ENCODE data around the gene BAIAP2L1. TPM values are rescaled to one million over a fixed set of nuclear protein-coding genes. Genes with fewer than 3 reads are reported as not detected.

BAIAP2L1 gene
- total RNA-seq, 2 donors from 2014 or later: 67.2 to 70.9 TPM

DNA sequence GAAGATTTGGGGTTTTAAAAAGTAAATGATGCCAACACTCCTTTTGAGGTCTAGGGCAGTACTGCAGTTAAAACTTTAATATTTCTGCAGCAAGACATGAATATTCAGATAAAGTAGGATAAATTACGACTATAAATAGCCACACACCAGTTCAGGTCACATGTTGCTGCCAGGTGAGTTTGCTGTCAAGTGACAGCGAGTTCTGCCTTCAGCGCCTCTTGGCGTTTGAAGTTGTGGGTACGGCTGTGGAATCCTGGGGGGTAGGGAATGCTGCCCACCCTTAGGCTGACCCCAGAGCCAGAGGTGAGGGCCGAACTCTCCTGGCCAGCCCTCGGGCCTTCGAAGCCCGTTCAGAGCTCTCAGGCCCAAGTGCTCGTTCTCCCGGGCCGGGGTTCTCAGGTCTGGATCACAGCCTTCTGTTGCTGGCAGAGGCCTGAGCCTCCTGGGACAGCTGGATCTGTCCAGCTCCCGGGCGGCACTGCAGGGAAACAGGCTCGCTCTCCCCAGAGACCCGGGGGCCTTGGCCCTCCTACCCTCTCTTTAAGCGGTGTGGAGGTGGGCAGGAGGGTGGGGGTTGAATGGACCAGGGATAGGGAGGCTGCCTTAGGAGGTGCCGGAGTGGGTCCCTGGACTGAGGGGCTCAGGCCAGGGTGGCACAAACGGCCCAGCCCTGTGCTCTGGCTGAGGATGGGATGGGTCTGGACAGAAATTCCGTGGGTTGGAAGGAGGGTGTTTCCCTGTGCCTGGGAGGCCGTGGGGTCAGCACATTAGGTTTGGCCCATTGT is 114.0 kb downstream of the BAIAP2L1 start:
- intact Hi-C loops (cut with DNase I, micrococcal nuclease): no loop called here
- ATAC-seq: no peak
- DNase-seq: no peak

GRCh38 chr7:98286093-98286539 is 114.8 kb downstream of the BAIAP2L1 start:
- intact Hi-C loops (cut with DNase I, micrococcal nuclease): no loop called here
- DNase-seq (peak; percentile 57 to 60), ATAC-seq (no peak)

DNA sequence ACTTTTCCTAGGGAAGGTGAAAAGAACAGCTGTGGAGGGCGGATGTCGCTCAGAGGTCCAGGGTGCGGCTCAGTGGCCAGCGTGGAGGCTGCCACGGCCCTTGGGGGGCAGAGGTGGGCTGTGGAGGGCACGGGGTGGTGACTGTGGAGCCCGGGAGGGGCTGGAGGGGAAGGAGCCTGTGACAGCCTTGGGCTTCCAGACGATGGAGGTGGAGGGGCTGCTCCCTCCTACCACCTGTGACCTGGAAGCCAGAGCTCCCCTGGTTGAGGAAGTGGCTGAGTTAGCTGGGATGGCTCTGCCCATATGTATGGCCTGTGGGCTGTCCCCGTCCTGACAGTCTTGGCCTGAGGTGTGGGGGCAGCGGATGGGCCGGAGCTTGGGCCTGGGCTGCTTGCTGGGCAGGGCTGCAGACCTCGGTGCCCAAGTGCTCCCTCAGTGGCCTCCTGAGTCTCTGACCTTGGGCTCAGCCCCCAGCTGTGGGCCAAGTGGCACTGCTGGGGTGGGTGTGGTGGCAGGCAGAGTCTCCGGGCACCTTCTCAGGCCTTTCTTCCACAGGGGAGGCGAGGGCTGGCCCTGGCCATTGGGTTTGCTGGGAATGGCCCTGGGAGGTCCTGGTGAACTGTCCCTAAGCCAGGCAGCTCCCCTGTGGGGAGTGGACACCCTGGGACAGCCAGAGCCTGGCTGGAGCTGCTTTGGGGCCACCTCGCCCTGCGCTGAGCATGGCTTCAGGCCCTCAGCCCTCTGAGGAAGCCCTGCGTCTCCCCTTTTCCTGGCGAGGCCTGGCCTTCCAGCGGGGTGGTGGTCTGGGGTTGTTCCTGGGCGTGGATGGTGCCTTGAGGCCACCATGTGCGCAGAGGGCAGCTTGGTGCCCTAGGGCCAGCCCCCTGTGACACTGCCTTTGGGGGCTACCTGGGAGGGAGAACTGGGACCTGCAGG is 115.5 kb downstream of the BAIAP2L1 start:
- intact Hi-C loops (cut with DNase I, micrococcal nuclease): no loop called here
- peak in 1 of 2 donors; percentile 42 for DNase-seq
- ATAC-seq: no peak

- ATAC-seq: peak; percentile 51
- DNase-seq: peak; percentile 85 to 95
- intact Hi-C loops (cut with DNase I, micrococcal nuclease): no loop called here
Observed at GRCh38 chr7:98284335-98285036, 116.4 kb downstream of the BAIAP2L1 start.

DNA sequence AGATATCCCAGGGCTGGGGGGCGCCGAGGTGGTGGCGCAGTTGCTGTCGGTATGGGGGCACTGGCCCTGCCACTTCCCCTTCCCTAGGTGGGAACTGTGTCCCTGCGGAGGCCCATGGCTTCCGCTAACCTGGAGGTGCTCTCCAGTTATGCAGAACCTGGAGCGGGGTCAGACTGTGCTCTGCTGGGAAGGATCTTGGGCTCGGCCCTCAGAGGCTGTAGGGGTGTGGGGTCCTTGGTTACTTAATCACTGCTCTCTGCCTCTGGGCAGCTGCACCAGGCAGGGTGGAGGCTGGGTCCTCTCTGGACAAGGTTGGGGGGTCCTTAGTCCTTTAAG is 117.0 kb downstream of the BAIAP2L1 start:
- intact Hi-C loops (cut with DNase I, micrococcal nuclease): no loop called here
- ATAC-seq (no peak), DNase-seq (peak; percentile 34 to 46)

GRCh38 chr7:98283127-98283886 is 117.6 kb downstream of the BAIAP2L1 start:
- ATAC-seq (peak; percentile 14), DNase-seq (peak; percentile 68 to 74)
- intact Hi-C loops (cut with DNase I, micrococcal nuclease): no loop called here

- intact Hi-C loops (cut with DNase I, micrococcal nuclease): no loop called here
- no peak for DNase-seq
Observed at GRCh38 chr7:98282703-98283102, 118.2 kb downstream of the BAIAP2L1 start.

DNA sequence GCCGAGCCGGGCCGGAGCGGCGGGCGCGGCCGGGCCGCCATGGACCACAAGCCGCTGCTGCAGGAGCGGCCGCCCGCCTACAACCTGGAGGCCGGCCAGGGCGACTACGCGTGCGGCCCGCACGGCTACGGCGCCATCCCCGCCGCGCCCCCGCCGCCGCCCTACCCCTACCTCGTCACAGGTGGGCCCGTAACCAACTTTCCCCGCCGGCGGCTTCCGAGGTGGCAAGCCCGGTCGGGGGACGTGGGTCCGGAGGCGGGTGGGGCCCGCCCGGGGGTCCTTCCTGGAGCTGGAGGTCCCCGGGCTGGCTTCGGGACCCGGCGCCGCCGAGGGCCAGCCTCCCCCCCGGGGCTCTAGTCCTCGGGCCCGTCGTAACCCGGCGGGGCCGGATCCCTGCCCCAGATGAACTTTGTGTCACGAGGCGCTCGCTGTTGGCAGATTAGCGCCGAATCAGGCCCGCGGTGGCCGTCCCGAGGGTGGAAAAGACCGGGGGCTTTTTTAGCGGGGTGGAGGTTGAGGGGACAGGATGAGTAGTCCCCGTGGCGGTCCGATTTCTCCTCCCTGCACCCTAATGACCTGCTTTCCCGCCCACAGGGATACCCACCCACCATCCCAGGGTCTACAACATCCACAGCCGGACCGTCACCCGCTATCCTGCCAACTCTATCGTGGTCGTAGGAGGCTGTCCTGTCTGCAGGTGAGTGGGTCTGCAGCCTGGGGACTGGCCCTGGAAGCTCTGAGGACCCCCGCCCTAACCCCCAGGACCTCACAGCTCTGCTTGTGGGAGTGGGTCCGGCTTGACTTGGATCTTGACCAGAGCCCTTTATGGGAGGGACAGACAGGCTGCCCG is 118.9 kb downstream of the BAIAP2L1 start:
- intact Hi-C loops (cut with DNase I, micrococcal nuclease): no loop called here
- DNase-seq: peak; percentile 45 to 70
- peak; percentile 3 for ATAC-seq

More at GRCh38 chr7:98282703-98283102, 118.2 kb downstream of the BAIAP2L1 start:
- no peak for ATAC-seq

DNA sequence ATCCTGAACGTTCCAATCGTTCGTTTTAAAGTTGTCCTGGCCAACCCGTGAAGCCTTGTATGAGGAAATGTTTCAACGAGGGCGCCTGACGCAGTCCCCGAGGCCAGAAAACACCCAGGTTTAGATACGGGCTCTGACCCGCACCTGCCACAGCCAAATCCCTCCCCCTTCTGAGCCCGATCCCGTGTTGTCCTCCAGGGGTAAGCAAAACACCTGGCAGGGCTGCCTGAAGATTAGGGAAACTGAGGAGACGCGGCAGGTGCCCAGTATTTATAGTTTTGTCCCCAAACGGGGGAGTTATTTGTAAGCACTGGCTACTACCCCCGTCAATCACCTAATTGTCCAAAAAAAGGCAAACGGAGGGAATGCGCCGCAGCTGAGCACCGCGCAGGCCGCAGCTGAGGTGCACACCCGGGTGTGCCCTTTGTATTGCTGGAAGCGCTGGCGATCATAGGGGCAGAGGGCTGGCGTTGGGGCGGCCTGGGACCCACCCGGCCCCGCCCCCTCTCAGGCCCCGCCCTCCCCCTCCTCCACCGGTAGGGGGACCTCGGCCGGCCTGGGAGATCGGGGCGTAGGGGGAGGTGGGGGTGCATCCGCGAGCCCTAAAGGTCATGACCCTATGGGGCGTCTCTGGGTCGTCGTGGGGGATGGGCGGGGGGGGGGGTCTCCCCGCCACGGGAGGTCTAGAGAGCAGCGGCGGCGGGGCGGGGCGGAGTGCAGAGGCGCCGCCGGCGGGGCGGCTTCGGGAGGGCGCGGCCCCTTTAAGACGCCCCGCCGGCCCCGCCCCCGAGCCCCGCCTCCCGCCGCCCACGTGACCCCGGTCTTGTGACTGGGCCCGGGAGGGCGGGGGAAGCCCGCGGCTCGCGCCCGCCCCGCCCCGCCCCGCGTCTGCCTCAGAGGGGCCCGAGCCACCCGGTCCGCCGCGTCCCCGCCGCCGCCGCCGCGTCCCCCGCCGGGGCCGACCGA is 119.8 kb downstream of the BAIAP2L1 start, which contains the start of gene BRI3:
Gene BRI3 (plus strand): TSS at position 896 of the 966 bp plus-strand sequence. CDS start 110 bp downstream, outside the sequence.
- intact Hi-C loops (cut with DNase I, micrococcal nuclease): no loop called here
- ATAC-seq: peak; percentile 60
- DNase-seq: peak; percentile 88 to 92

DNA sequence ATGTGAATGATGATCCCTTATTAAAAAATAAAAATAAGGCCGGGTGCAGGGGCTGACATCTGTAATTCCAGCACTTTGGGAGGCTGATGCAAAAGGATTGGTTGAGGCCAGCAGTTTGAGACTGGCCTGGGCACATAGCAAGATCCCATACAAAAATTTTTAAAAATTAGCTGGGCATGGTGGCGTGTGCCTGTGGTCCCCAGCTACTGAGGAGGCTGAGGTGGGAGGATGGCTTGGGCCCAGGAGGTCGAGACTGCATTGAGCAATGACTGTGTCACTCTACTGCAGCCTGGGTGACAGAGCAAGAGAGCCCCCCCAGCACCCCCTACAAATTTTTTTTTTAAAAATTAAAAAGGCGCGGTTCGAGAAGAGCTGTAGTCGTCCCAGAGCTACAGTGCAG is 120.6 kb downstream of the BAIAP2L1 start:
- intact Hi-C loops (cut with DNase I, micrococcal nuclease): no loop called here
- DNase-seq (no peak), ATAC-seq (no peak)

- ATAC-seq (no peak), DNase-seq (no peak)
- intact Hi-C loops (cut with DNase I, micrococcal nuclease): no loop called here
Observed at GRCh38 chr7:98278936-98279335, 122.0 kb downstream of the BAIAP2L1 start.

- intact Hi-C loops (cut with DNase I, micrococcal nuclease): no loop called here
- no peak for ATAC-seq
- DNase-seq: no peak
Observed at GRCh38 chr7:98278408-98278807, 122.5 kb downstream of the BAIAP2L1 start.

- DNase-seq (no peak), ATAC-seq (peak; percentile 54)
- intact Hi-C loops (cut with DNase I, micrococcal nuclease): no loop called here
Observed at GRCh38 chr7:98276241-98276761, 124.6 kb downstream of the BAIAP2L1 start.

DNA sequence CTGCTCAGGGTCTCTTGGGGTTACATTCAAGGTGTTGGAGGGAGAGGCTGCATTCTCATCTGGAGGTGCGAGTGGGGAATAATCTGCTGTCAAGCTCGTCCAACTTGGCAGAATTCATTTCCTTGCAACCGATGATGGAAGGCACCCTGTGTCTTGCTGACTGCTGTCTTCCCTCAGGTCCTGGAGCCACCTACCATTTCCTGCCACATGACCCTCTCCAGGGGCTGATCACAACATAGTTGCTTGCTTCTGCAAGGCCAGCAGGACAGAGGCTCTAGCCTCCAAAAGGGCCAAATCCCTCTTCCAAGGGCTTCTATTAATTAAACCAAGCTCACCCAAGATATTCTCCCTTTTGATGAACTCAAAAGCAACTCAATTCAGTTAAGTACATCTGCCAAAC is 133.6 kb downstream of the BAIAP2L1 start:
- intact Hi-C loops (cut with DNase I, micrococcal nuclease): no loop called here
- ATAC-seq (no peak), DNase-seq (no peak)

GRCh38 chr7:98266840-98267239 is 134.1 kb downstream of the BAIAP2L1 start:
- peak; percentile 63 for ATAC-seq
- intact Hi-C loops (cut with DNase I, micrococcal nuclease): no loop called here

DNA sequence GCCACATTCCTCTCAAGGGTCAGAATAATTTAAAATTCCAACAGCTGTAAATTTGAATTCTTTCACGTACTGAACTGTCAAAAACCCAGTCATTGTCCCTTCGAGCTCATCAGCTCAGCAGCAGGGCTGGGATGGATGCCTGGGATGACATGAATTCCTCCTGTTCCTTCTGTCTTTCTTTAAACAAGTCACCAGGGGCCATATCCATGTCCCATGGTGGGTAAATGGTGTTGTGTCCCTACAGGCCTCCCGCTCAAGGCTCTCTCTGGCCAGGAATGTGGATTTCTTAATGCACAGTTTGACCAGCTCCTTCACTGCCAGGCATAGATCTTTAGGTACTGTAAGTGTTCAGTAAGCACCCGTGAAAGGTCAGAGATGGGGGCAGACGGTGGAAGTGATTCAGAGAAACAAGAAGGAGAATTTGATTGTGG is 135.0 kb downstream of the BAIAP2L1 start:
- intact Hi-C loops (cut with DNase I, micrococcal nuclease): no loop called here
- DNase-seq (no peak), ATAC-seq (no peak)

More at GRCh38 chr7:98266840-98267239, 134.1 kb downstream of the BAIAP2L1 start:
- no peak for DNase-seq
